ENCODE data around the gene SCD. TPM values are rescaled to one million over a fixed set of nuclear protein-coding genes. Genes with fewer than 3 reads are reported as not detected.
A peak's percentile ranks its signal among the peaks of the same experiment; 100 is the strongest.

Gene SCD
- total and polyA plus RNA-seq, 2 of the 13 experiments (the other 11 are each of a cell fraction or from before 2014, with no cell fraction given), result 492 to 512 TPM

DNA sequence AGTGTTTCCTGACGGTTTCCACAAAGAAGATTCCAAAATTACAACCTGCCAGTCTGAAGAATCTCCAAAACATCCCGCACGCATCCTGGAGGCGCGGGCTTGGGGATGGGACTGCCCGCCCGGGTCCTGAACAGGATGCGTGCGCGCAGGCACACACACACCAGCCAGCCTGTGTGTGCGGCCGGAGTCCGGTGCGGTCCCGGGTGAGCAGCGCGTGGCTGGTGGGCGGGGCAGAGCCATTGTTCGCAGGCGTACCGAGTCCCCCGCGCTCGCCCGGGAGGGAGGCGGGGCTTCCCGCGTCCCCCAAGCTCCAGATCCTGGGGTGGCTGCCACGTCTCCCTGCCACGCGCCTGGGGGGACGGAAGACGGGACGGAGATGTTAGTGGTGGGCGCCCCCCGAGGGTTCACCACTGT, 675 bp upstream of the SCD start (continued):
- TF ChIP-seq, protein P1, sequence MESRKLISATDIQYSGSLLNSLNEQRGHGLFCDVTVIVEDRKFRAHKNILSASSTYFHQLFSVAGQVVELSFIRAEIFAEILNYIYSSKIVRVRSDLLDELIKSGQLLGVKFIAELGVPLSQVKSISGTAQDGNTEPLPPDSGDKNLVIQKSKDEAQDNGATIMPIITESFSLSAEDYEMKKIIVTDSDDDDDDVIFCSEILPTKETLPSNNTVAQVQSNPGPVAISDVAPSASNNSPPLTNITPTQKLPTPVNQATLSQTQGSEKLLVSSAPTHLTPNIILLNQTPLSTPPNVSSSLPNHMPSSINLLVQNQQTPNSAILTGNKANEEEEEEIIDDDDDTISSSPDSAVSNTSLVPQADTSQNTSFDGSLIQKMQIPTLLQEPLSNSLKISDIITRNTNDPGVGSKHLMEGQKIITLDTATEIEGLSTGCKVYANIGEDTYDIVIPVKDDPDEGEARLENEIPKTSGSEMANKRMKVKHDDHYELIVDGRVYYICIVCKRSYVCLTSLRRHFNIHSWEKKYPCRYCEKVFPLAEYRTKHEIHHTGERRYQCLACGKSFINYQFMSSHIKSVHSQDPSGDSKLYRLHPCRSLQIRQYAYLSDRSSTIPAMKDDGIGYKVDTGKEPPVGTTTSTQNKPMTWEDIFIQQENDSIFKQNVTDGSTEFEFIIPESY (CRISPR knock-in tag; IDR thresholded peaks at IDR 0.05), result no peak
- TF ChIP-seq, protein P2, sequence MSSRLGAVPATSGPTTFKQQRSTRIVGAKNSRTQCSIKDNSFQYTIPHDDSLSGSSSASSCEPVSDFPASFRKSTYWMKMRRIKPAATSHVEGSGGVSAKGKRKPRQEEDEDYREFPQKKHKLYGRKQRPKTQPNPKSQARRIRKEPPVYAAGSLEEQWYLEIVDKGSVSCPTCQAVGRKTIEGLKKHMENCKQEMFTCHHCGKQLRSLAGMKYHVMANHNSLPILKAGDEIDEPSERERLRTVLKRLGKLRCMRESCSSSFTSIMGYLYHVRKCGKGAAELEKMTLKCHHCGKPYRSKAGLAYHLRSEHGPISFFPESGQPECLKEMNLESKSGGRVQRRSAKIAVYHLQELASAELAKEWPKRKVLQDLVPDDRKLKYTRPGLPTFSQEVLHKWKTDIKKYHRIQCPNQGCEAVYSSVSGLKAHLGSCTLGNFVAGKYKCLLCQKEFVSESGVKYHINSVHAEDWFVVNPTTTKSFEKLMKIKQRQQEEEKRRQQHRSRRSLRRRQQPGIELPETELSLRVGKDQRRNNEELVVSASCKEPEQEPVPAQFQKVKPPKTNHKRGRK (CRISPR knock-in tag; IDR thresholded peaks at IDR 0.05), result no peak
- TF ChIP-seq CCAR2 (optimal IDR thresholded peaks at IDR 0.05; ENCODE audit: low read depth, low read length) (no peak), NFRKB (IDR thresholded peaks at IDR 0.05) (no peak), ZNF850 (CRISPR knock-in tag; conservative IDR thresholded peaks at IDR 0.05) (no peak), ZNF326 (CRISPR knock-in tag; IDR thresholded peaks at IDR 0.05; ENCODE audit: borderline replicate concordance) (no peak), ZSCAN22 (CRISPR knock-in tag; IDR thresholded peaks at IDR 0.05) (no peak), SMAD9 (CRISPR knock-in tag; IDR thresholded peaks at IDR 0.05) (no peak), JDP2 (CRISPR knock-in tag; IDR thresholded peaks at IDR 0.05; ENCODE audit: borderline replicate concordance) (no peak; the same call in 1 of the 2 replicates), ZNF816 (CRISPR knock-in tag; IDR thresholded peaks at IDR 0.05; ENCODE audit: borderline replicate concordance) (peak; percentile 93; the same call in 1 of the 2 replicates), NFYC (CRISPR knock-in tag; IDR thresholded peaks at IDR 0.05) (no peak), ZBTB21 (CRISPR knock-in tag; IDR thresholded peaks at IDR 0.05) (no peak)
- TF ChIP-seq, protein P3, sequence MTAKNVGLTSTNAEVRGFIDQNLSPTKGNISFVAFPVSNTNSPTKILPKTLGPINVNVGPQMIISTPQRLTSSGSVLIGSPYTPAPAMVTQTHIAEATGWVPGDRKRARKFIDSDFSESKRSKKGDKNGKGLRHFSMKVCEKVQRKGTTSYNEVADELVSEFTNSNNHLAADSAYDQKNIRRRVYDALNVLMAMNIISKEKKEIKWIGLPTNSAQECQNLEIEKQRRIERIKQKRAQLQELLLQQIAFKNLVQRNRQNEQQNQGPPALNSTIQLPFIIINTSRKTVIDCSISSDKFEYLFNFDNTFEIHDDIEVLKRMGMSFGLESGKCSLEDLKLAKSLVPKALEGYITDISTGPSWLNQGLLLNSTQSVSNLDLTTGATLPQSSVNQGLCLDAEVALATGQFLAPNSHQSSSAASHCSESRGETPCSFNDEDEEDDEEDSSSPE (CRISPR knock-in tag; IDR thresholded peaks at IDR 0.05), result peak; percentile 61; the same call in 1 of the 2 replicates
- TF ChIP-seq, protein P4, sequence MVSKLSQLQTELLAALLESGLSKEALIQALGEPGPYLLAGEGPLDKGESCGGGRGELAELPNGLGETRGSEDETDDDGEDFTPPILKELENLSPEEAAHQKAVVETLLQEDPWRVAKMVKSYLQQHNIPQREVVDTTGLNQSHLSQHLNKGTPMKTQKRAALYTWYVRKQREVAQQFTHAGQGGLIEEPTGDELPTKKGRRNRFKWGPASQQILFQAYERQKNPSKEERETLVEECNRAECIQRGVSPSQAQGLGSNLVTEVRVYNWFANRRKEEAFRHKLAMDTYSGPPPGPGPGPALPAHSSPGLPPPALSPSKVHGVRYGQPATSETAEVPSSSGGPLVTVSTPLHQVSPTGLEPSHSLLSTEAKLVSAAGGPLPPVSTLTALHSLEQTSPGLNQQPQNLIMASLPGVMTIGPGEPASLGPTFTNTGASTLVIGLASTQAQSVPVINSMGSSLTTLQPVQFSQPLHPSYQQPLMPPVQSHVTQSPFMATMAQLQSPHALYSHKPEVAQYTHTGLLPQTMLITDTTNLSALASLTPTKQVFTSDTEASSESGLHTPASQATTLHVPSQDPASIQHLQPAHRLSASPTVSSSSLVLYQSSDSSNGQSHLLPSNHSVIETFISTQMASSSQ (IDR thresholded peaks at IDR 0.05; ENCODE audit: low read depth), result 0 out of 2 replicates have a peak, but pooled peaks have one; percentile 5
- TF ChIP-seq, protein P4 (CRISPR knock-in tag; IDR thresholded peaks at IDR 0.05; ENCODE audit: borderline replicate concordance), result 0 out of 2 replicates have a peak, but pooled peaks have one; percentile 27
- TF ChIP-seq, protein P5, sequence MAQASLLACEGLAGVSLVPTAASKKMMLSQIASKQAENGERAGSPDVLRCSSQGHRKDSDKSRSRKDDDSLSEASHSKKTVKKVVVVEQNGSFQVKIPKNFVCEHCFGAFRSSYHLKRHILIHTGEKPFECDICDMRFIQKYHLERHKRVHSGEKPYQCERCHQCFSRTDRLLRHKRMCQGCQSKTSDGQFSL (CRISPR knock-in tag; IDR thresholded peaks at IDR 0.05), result no peak
